HUES6 (cell line): ENCODE measurements around the gene CDC25B.

Experiments used
- H3K27ac ChIP-seq: 2 replicates; pipeline ENCODE4 v1.7.0; 2013; ENCODE audit warnings: low read depth, mild to moderate bottlenecking, low read length, inconsistent platforms
- H3K27me3 ChIP-seq: 2 replicates; pipeline ENCODE4 v1.6.1; 2013; ENCODE audit warnings: low read length; ENCODE audit not compliant: control insufficient read depth, insufficient read depth
- H3K36me3 ChIP-seq: 2 replicates; pipeline ENCODE4 v1.6.1; 2013; ENCODE audit warnings: low read length; ENCODE audit not compliant: control insufficient read depth, insufficient read depth
- H3K4me1 ChIP-seq: 2 replicates; pipeline ENCODE4 v1.6.1; 2013; ENCODE audit warnings: low read length; ENCODE audit not compliant: control insufficient read depth, insufficient read depth
- H3K4me3 ChIP-seq: 2 replicates; pipeline ENCODE4 v1.5.1; 2013; ENCODE audit warnings: low read depth, low read length
- H3K9ac ChIP-seq: one replicate; pipeline ENCODE4 v1.6.1; 2013; ENCODE audit warnings: mild to moderate bottlenecking, low read length
- H3K9me3 ChIP-seq: 2 replicates; pipeline ENCODE4 v1.6.1; 2013; ENCODE audit warnings: low read depth, low read length; ENCODE audit not compliant: control insufficient read depth, insufficient read depth

The CDC25B gene

DNA sequence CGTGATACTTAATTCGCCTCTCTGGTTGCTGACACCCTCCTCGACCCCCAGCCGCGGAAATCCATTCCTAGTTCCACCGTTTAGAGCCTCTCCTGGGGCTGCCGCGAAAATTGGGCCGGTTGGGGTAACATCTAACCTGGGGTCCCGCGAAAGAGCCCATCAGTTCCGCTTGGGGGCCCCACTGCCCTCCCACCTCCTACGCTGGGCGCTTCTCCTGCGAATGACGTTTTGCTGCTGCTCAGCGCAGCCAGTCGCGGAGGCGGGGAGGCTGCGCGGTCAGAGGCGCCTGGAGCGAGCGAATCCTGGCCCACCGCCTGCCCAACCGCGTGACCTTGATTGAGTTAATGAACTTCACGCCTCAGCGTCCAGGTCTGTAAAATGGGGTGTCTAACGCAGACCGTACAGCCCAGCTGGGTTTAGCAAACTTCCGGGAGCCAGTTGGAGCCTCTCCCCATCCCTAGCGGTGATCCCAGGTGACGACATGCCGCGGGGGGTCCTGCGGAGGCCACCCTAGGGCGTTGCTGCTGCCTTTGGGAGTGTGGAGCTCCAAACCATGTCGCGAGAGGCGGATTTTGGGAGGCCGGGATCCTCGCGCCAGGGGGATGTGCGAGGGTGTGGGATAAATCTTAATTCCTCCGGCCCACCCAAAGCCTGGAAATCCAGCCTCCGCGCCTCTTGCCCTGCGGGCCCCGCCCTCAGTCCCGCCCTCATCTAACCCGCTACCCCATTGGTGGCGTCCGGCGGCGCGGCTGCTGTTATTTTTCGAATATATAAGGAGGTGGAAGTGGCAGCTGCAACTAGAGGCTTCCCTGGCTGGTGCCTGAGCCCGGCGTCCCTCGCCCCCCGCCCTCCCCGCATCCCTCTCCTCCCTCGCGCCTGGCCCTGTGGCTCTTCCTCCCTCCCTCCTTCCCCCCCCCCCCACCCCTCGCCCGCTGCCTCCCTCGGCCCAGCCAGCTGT, at the start of gene CDC25B:
CDC25B (plus strand) TSS at position 800 of the 958 bp plus-strand sequence. CDS start 222 bp downstream, outside the sequence.
- Histone ChIP-seq H3K9ac (peak within 1 kb of the TSS; percentile 85), H3K36me3 (0 out of 2 replicates have a peak, but pooled peaks cover 1% of the 10 kb centered on the region), H3K27me3 (no peaks in the 10 kb centered on the region), H3K9me3 (no peaks in the 10 kb centered on the region), H3K27ac (peak within 1 kb of the TSS; percentile 16; the same call in 1 of the 2 replicates), H3K4me3 (peak within 1 kb of the TSS; percentile 76), H3K4me1 (peaks cover 40% of the 10 kb centered on the region)

DNA sequence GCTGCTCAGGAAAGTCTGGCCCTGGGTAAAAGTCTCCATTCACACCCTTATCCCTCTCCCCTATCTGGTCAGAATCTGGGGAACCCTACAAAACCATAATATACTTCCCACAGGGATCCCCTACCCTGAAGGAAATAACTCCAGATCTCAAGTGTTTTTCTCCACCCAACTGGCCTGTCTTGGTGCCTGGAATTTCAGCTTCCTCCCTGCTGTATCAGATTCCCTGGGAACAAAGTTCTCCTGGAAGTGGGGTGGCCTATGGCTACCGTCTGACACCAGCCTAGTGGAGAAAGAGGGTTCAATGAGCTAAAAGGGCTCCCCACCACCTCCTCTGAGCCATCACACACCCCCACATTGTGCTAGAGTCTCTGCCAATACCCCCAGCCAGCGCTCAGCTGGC, 48.6 kb upstream of the CDC25B start:
- H3K27me3 ChIP-seq: peaks cover 72% of the 10 kb centered on the region

DNA sequence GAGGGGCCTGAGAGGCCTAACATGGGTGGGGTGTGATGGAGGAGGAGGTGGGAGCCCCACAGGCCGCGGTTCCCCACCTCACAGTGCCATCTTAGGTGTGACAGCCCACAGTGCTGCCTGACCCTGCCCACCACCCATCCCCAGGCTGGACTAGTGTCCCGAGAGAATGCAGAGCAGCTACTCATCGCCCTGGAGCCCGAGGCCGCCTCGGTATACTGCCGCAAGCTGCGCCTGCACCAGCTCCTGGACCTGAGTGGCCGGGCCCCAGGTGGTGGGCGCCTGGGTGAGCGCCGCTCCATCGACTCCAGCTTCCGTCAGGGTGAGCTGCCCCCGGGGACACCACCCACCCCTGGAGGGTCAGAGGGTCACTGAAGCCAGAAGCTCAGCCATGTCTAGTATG, 48.0 kb upstream of the CDC25B start:
- Histone ChIP-seq H3K27ac (no peak overlapping the region), H3K27me3 (peaks cover 77% of the 10 kb centered on the region), H3K9ac (no peak overlapping the region), H3K4me3 (no peak overlapping the region), H3K4me1 (peaks cover 22% of the 10 kb centered on the region), H3K36me3 (no peaks in the 10 kb centered on the region), H3K9me3 (no peaks in the 10 kb centered on the region)

More for the DNA sequence above, 48.6 kb upstream of the CDC25B start:
- H3K4me3 ChIP-seq: no peak overlapping the region
- no peak overlapping the region for H3K9ac ChIP-seq
- peaks cover 17% of the 10 kb centered on the region for H3K4me1 ChIP-seq
- no peaks in the 10 kb centered on the region for H3K9me3 ChIP-seq
- H3K36me3 ChIP-seq: no peaks in the 10 kb centered on the region
- H3K27ac ChIP-seq: no peak overlapping the region

DNA sequence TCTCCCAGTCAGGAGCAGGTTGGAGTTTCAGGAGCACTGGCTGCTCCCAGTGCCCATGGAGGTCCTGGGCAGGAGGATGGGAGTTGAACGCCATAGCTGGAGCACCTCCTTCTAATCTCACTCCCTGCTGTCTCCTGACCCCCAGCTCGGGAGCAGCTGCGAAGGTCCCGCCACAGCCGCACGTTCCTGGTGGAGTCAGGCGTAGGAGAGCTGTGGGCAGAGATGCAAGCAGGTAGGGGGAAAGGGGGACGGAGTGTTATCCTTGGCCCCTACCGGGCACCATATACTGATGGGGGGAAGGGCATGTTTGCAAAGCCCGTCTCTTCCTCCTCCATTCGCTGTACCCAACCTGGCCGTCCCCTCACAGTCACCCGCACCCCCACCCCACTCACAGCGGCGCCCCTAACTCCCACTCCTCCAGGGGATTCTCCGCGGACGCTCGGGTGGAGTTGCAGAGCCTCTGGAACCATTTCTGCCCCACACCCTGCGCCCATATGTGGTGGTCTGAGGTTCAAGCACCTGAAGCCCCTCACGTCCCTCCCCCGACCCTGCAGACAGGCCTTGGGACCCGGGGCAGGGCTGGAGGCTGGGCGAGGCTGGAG, 46.9 kb upstream of the CDC25B start:
- Histone ChIP-seq H3K36me3 (no peaks in the 10 kb centered on the region), H3K9ac (no peak overlapping the region), H3K4me3 (peak overlapping the region; percentile 68), H3K27ac (no peak overlapping the region), H3K9me3 (no peaks in the 10 kb centered on the region), H3K4me1 (peaks cover 22% of the 10 kb centered on the region), H3K27me3 (peaks cover 74% of the 10 kb centered on the region)

DNA sequence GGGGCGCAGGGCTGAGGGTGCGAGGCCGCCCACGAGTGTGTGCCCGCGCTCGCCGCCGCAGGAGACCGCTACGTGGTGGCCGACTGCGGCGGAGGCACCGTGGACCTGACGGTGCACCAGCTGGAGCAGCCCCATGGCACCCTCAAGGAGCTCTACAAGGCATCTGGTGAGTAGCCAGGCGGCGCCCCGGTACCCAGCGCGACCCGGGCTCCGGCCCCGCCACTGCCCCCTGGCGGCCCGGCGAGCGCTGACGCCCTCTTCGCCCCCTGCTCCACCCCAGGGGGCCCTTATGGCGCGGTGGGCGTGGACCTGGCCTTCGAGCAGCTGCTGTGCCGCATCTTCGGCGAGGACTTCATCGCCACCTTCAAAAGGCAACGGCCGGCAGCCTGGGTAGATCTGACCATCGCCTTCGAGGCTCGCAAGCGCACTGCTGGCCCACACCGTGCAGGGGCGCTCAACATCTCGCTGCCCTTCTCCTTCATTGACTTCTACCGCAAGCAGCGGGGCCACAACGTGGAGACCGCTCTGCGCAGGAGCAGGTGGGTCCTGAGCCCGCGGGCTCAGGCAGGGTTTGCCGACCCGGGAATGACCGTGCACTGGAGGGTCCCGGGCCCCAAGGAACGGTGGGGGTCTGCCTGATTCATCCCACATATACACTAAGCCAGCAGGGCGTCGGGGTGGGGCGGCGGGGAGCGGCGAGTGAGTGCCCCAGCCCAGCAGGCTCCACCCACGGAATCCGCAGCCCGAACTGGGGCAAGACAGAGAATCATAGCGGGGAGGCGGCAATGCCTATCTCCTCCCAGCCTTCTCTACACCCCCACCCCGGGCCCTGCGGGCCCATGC, 46.2 kb upstream of the CDC25B start:
- H3K4me3 ChIP-seq: peak overlapping the region; percentile 68

DNA sequence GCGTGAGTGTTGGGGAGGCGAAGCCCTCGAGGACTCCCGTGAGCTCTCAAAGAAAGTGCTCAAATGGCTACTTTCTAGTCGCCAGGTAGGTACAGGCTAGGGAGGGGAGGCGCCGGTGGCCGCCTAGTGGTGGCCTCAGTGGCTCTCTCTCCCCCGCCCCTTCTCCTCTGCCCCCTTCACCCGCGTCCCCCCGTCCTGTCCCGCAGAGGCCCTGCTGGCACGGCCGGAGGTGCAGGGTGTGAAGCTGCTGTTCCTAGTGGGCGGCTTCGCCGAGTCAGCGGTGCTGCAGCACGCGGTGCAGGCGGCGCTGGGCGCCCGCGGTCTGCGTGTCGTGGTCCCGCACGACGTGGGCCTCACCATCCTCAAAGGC, 44.8 kb upstream of the CDC25B start:
- peak overlapping the region; percentile 37 for H3K9ac ChIP-seq
- no peak overlapping the region for H3K27ac ChIP-seq
- H3K4me3 ChIP-seq: peak overlapping the region; percentile 67
- peaks cover 65% of the 10 kb centered on the region for H3K27me3 ChIP-seq
- peaks cover 16% of the 10 kb centered on the region for H3K4me1 ChIP-seq
- H3K36me3 ChIP-seq: peaks cover 14% of the 10 kb centered on the region
- no peaks in the 10 kb centered on the region for H3K9me3 ChIP-seq

More for the DNA sequence above, 46.2 kb upstream of the CDC25B start:
- H3K27ac ChIP-seq: no peak overlapping the region
- H3K4me1 ChIP-seq: peaks cover 22% of the 10 kb centered on the region
- no peaks in the 10 kb centered on the region for H3K9me3 ChIP-seq
- H3K36me3 ChIP-seq: peaks cover 1% of the 10 kb centered on the region; the same call in 1 of the 2 replicates
- peaks cover 74% of the 10 kb centered on the region for H3K27me3 ChIP-seq
- no peak overlapping the region for H3K9ac ChIP-seq

DNA sequence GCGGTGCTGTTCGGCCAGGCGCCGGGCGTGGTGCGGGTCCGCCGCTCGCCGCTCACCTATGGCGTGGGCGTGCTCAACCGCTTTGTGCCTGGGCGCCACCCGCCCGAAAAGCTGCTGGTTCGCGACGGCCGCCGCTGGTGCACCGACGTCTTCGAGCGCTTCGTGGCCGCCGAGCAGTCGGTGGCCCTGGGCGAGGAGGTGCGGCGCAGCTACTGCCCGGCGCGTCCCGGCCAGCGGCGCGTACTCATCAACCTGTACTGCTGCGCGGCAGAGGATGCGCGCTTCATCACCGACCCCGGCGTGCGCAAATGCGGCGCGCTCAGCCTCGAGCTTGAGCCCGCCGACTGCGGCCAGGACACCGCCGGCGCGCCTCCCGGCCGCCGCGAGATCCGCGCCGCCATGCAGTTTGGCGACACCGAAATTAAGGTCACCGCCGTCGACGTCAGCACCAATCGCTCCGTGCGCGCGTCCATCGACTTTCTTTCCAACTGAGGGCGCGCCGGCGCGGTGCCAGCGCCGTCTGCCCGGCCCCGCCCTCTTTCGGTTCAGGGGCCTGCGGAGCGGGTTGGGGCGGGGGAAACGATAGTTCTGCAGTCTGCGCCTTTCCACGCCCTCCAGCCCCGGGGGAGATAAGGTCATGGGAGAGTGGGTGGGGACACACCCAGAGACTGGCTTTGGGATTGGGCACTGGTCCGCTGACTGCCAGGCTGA, 44.3 kb upstream of the CDC25B start:
- Histone ChIP-seq H3K27ac (no peak overlapping the region), H3K27me3 (peaks cover 61% of the 10 kb centered on the region), H3K9ac (peak overlapping the region; percentile 37), H3K4me3 (peak overlapping the region; percentile 67), H3K4me1 (peaks cover 16% of the 10 kb centered on the region), H3K9me3 (no peaks in the 10 kb centered on the region), H3K36me3 (peaks cover 19% of the 10 kb centered on the region)

DNA sequence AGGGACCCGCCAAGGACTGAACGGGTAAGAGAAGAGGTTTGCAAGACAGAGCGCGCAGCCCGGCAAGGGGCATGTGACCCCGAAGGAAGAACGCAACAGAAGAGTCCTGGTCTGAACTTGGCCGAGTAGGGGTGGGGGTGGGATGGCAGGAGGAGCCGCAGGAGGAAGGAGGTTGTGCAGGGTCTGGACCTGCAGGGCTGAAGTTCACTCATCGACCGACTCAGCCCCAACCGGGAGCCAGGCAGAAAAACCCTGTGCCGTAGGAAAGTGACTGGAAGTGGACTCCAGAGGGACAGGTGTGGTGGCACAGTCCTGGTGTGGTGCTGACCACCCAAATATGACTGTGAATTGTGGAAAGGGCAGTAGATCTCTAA, 43.7 kb upstream of the CDC25B start:
- Histone ChIP-seq H3K27ac (no peak overlapping the region), H3K9me3 (no peaks in the 10 kb centered on the region), H3K4me1 (peaks cover 16% of the 10 kb centered on the region), H3K27me3 (peaks cover 55% of the 10 kb centered on the region), H3K36me3 (peaks cover 19% of the 10 kb centered on the region), H3K9ac (no peak overlapping the region), H3K4me3 (peak overlapping the region; percentile 67)

DNA sequence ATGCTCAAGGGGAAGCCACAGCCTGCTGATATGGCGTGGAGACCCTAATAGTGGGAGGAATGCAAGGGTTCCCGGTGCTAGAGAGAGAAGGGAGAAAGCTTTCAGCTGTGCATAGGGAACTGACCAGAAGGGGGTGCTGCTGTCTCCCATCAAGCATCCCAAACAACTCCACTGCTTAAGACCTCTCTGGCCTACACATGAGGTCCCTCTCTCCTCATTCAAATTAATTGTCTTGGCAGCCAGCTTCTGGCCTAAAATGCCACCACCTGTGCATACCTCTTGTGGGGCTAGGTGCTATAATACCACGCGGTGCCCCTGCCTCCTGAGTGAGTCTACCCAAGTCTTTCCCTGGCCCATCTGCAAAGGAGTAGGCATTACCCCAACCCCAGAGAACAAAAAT, 43.0 kb upstream of the CDC25B start:
- peaks cover 48% of the 10 kb centered on the region for H3K27me3 ChIP-seq
- H3K4me3 ChIP-seq: no peak overlapping the region
- H3K9me3 ChIP-seq: no peaks in the 10 kb centered on the region
- H3K9ac ChIP-seq: no peak overlapping the region
- H3K36me3 ChIP-seq: peaks cover 25% of the 10 kb centered on the region
- H3K27ac ChIP-seq: no peak overlapping the region
- H3K4me1 ChIP-seq: peaks cover 16% of the 10 kb centered on the region

DNA sequence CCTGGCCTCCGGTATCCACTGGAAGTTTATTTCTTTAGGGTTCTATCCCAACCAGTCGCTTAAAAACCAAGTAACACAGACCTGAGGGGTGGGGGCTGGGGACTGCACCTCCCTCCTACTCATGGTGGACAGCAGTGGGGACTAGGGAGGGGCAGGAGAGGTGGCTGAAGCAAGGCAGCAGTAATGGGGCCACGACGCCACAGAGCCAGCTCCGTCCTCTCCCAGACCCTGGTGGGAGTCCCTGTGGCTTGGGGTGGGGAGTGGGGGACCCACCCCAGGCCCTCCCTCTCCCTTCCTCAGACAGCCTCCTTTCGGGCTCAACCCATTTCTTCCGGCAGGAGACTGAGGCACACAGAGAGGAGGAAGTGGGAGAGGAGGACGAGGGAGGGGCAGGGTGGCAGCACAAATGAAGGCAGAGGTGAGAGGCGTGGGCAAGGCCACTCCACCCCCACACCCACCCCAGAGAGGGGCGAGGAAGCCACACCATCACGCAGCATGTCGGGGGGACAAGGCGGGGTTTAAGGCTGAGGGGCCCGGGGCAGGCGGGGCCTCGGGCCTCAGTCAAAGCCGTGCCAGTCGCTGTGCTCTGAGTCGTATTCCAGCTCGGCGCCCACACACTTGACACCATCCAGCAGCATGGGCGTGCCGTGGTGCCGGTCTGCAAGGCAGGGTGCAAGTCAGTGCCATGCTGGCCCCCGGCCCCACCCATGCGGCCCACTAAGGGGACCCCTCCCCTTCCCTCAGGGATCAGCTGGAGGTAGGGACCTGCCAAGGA, 42.4 kb upstream of the CDC25B start:
- H3K9ac ChIP-seq: no peak overlapping the region
- H3K36me3 ChIP-seq: peaks cover 31% of the 10 kb centered on the region
- peaks cover 42% of the 10 kb centered on the region for H3K27me3 ChIP-seq
- peaks cover 16% of the 10 kb centered on the region for H3K4me1 ChIP-seq
- H3K4me3 ChIP-seq: no peak overlapping the region
- no peaks in the 10 kb centered on the region for H3K9me3 ChIP-seq
- H3K27ac ChIP-seq: no peak overlapping the region
